Ishikawa (cell line): ENCODE measurements around the gene ANKRD33.

Experiments used
- CEBPB ChIP-seq: IDR thresholded peaks from 2 replicates; pipeline ENCODE4 v1.6.1; 2012
- RAD21 ChIP-seq: IDR thresholded peaks from 2 replicates; pipeline ENCODE4 v1.6.1; 2012; ENCODE audit warnings: low read depth
- YY1 ChIP-seq: IDR thresholded peaks from 2 replicates; pipeline ENCODE4 v1.6.1; 2012; ENCODE audit warnings: low read depth

DNA sequence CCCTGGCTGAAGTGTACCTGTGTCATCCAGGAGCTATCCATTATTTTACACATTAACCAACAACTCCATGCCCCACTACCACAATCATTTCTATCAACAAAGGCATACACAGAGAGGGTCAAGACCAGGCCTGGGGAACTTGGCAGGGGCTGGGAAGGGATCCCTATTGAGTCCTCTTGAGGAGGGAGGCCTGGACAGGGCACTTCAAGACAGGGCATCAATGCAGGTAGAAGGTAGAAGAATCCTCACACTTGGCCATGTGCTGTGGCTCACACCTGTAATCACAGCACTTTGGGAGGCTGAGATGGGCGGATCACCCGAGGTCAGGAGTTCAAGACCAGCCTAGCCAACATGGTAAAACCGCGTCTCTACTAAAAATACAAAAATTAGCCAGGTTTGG is 13.4 kb upstream of the ANKRD33 start:
- TF ChIP-seq YY1 (no peak), CEBPB (no peak), RAD21 (no peak)
